ENCODE measurements around the gene TCF7L2.

TCF7L2 gene

DNA sequence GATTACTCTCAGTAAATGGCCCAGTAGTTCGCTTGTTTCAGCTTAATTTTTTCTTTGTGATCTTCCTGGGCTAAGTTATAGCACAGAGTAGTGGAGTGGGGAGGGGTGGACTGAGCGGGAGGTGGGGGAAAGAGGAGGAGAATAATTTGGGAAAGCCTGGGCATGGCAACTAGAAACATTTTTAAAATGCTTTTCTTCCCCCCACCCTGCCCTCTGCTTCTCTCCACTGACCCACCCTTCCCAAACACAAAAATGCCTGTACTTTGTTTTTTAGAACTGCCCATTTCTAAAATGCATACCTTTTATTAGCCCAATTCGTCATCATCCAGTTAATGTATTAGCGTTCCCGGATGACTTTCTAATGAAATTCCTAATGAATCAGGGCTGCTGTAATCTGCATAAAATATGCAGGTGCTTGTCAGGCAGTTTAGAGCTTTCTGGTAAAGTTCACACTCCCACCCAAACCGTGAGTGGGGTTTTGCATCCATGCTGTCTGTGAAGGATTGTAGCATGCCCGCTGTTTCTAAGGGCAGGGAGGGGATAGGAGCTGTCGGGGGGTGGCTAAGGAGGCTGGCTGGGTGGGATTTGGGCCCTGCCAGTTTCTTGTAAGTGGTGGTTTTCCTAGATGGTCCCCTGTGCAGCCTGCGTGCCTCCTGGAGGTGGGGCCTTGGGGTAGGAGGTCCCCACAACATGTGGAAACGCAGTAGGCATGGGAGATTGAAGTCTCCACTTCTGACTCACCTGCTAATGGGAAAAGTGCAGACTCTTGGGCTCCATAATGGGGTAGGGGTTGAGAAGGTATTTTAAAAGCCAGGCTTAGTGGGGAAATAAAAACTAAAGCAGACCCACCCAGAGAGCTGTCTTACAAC, 190.3 kb downstream of the TCF7L2 start:
- Histone ChIP-seq H4K20me1 (peaks cover 35% of the 10 kb centered on the region), H3K27me3 (no peaks in the 10 kb centered on the region), H3K4me1 (no peaks in the 10 kb centered on the region), H3K9ac (no peak overlapping the region), H3K4me2 (no peak overlapping the region), H3K27ac (no peak overlapping the region), H3K36me3 (peaks cover 66% of the 10 kb centered on the region), H3K4me3 (no peak overlapping the region), H3K9me3 (no peaks in the 10 kb centered on the region)
- no peak for TF ChIP-seq Cebpa-rat (IDR thresholded peaks at IDR 0.05)

DNA sequence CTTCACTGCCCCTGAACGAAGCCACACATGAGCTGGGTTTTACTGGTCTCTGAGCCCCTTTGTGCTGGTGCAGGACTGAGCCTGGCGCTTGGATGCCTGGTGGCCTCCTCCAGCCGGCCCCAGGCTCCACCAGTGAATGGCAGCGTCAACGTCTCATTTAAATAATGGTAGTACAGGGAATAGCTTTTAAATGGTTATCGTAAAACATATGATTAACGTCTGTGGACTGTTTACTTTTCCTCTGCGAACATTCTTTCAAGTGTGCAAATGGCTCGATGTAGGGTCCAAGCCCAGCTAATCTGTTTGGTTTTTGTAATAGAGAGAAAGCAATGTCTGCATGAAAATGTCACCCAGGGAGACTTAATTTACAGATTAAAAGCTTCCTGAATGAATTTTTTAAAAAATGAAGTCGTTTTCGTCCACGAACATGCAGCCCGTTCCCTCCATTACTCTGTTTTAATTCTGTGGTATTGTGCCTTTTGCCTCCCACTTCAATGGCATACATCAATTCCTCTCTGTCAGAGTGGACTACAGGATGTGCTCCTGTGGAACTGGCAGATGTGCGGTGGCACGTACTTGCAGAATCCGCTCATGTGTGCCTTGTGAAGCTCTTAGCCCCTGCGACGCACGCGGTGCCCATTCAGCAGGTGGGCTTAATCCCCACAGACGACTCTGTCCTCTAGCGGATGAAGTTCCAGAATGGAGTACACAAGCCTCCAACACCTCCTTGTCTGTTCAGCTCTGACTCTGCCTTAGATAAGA, 192.7 kb downstream of the TCF7L2 start:
- no peak overlapping the region for H3K27ac ChIP-seq
- peaks cover 28% of the 10 kb centered on the region for H4K20me1 ChIP-seq
- H3K4me2 ChIP-seq: no peak overlapping the region
- TF ChIP-seq Cebpa-rat (IDR thresholded peaks at IDR 0.05): no peak
- no peak overlapping the region for H3K9ac ChIP-seq
- no peaks in the 10 kb centered on the region for H3K27me3 ChIP-seq
- no peak overlapping the region for H3K4me3 ChIP-seq
- no peaks in the 10 kb centered on the region for H3K4me1 ChIP-seq
- H3K36me3 ChIP-seq: peaks cover 72% of the 10 kb centered on the region
- no peaks in the 10 kb centered on the region for H3K9me3 ChIP-seq

DNA sequence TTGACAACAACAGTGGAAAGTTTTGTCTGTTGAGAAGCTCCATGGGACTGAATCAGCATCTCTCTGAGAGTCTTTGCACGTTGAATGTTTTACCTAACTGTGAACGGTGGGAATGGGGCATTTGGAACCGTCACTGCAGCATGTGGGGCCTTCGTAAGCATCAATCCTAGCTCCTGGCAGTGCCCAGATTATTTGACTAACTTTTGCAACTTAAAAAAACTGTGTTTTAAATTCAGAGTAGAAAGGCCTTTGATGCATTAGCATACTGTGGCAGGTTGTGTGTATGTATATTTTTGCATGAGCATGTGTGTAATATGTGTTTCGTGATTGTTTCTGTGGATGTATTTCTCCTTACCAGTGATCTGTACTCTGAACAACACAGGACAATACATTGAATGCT, 194.5 kb downstream of the TCF7L2 start:
- Histone ChIP-seq H4K20me1 (peaks cover 26% of the 10 kb centered on the region), H3K4me2 (no peak overlapping the region), H3K9ac (no peak overlapping the region), H3K27ac (no peak overlapping the region), H3K9me3 (no peaks in the 10 kb centered on the region), H3K27me3 (no peaks in the 10 kb centered on the region), H3K4me3 (no peak overlapping the region), H3K36me3 (peaks cover 89% of the 10 kb centered on the region), H3K4me1 (peaks cover 12% of the 10 kb centered on the region)
- TF ChIP-seq Cebpa-rat (IDR thresholded peaks at IDR 0.05): no peak

DNA sequence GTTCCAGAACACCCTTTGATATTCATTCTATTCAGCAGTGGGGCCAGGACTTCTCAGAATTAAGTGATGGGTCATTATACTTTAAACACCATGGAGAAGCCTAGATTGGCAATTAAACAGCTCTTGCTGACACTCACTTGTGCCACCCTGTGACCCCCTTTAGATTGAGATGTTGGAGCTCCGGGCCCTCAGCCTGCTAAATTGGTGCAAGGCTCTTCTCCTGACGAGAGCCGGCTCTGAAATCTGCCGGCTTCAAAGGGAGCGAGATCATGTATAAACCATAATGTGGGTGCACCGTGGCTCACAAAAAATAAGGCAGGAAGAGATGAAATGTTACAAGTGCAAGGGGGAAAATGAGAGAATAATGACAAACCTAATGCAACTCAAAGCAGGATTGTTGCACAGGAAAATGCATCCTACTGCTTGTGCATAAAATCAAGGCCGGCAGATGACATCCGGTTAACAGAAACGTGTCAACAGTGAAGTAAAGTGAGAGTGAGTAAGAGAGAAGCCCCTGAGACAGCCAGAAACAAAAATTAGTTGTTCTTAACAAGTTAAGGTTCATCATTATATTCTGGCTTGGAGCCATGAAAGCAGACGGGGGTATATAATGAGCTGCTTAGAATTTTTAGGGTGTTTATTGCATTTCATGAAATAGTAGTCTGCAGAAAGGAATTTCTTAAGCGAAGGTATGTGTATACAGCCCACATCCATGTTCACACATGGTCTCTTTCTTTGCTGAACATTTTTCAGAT, 198.2 kb downstream of the TCF7L2 start:
- H3K4me2 ChIP-seq: no peak overlapping the region
- no peak overlapping the region for H3K4me3 ChIP-seq
- peaks cover 12% of the 10 kb centered on the region for H3K4me1 ChIP-seq
- peaks cover 97% of the 10 kb centered on the region for H3K36me3 ChIP-seq
- no peak overlapping the region for H3K27ac ChIP-seq
- peaks cover 19% of the 10 kb centered on the region for H3K9me3 ChIP-seq
- H3K9ac ChIP-seq: no peak overlapping the region
- TF ChIP-seq Cebpa-rat (IDR thresholded peaks at IDR 0.05): no peak
- peaks cover 6% of the 10 kb centered on the region; the same call in 1 of the 2 replicates for H4K20me1 ChIP-seq
- no peaks in the 10 kb centered on the region for H3K27me3 ChIP-seq

DNA sequence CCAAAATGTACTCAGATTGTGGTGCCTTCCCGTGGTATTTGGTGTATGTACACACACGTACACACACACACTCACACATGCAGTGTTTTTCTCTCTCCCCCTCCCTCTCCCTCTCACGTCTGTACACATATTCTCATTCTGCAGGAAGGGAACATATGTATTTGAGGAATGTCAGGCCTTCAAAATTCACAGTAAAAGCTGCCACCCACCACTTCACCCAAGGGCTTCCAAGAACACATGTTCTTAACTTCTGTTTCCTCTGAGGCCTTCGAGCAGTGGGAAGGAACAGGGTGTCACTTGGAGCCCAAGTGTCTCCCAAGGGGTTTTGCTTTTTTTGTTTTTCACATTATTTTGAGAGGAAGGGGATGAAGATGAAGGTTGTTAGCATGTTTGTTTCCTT, 198.9 kb downstream of the TCF7L2 start:
- H3K36me3 ChIP-seq: peaks cover 97% of the 10 kb centered on the region
- peak overlapping the region; percentile 20 for H3K4me2 ChIP-seq
- peaks cover 25% of the 10 kb centered on the region for H3K9me3 ChIP-seq

DNA sequence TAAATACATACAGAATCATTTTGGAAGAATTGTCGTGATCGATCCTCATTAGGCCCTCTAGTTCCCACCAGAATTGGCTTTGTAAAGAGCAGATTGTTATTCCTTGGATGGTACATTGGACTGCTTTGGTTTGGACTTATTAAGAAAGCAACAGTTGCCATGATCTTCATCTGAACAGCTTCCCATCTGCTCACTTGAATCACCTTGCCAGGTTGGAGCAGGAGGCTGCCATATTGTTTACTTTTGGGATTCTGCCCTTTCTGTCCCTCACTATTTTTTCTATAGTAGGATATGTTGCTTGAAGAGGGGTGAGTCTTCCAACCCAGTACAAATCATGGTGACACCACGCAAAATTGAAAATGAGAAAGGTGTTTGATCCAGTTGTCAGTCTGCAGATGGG, 199.6 kb downstream of the TCF7L2 start:
- TF ChIP-seq Cebpa-rat (IDR thresholded peaks at IDR 0.05): no peak
- H3K9ac ChIP-seq: no peak overlapping the region
- H3K4me3 ChIP-seq: no peak overlapping the region
- peaks cover 26% of the 10 kb centered on the region for H3K9me3 ChIP-seq
- peaks cover 12% of the 10 kb centered on the region for H3K4me1 ChIP-seq
- no peak overlapping the region for H3K27ac ChIP-seq
- H3K36me3 ChIP-seq: peaks cover 97% of the 10 kb centered on the region
- peaks cover 6% of the 10 kb centered on the region; the same call in 1 of the 2 replicates for H4K20me1 ChIP-seq
- no peaks in the 10 kb centered on the region for H3K27me3 ChIP-seq
- no peak overlapping the region for H3K4me2 ChIP-seq

More for the DNA sequence above, 198.9 kb downstream of the TCF7L2 start:
- H4K20me1 ChIP-seq: peaks cover 6% of the 10 kb centered on the region; the same call in 1 of the 2 replicates
- H3K4me3 ChIP-seq: no peak overlapping the region
- peaks cover 12% of the 10 kb centered on the region for H3K4me1 ChIP-seq
- H3K27me3 ChIP-seq: no peaks in the 10 kb centered on the region
- H3K9ac ChIP-seq: no peak overlapping the region
- no peak overlapping the region for H3K27ac ChIP-seq
- TF ChIP-seq Cebpa-rat (IDR thresholded peaks at IDR 0.05): no peak

DNA sequence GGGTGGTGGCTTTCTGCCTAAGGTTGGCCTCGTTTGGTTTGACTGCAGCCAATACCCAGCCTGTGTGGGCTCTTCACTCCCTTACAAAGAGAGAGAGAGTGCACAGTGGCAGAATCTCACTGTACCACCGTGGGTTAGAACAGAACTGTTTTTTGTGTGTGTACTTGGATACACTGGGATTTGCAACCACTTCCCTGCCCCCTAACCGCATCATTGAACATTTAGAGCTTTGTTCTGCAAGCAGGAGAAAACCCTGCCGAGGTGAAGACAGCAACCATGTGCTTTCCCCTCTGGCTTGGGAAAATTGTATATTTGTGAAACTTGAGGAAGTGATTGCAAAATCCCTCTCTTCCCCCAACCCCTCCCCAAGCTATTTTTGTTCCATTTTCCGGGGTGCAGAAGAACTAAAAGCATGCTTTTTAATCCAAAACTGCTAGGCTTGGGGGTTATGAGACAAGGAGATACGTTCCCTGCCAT, 201.2 kb downstream of the TCF7L2 start:
- H3K27me3 ChIP-seq: no peaks in the 10 kb centered on the region
- H3K36me3 ChIP-seq: peaks cover 99% of the 10 kb centered on the region
- peaks cover 6% of the 10 kb centered on the region; the same call in 1 of the 2 replicates for H4K20me1 ChIP-seq
- no peak overlapping the region for H3K27ac ChIP-seq
- peaks cover 26% of the 10 kb centered on the region for H3K9me3 ChIP-seq
- H3K4me3 ChIP-seq: no peak overlapping the region
- H3K9ac ChIP-seq: no peak overlapping the region
- H3K4me1 ChIP-seq: peaks cover 12% of the 10 kb centered on the region
- TF ChIP-seq Cebpa-rat (IDR thresholded peaks at IDR 0.05): no peak
- no peak overlapping the region for H3K4me2 ChIP-seq

DNA sequence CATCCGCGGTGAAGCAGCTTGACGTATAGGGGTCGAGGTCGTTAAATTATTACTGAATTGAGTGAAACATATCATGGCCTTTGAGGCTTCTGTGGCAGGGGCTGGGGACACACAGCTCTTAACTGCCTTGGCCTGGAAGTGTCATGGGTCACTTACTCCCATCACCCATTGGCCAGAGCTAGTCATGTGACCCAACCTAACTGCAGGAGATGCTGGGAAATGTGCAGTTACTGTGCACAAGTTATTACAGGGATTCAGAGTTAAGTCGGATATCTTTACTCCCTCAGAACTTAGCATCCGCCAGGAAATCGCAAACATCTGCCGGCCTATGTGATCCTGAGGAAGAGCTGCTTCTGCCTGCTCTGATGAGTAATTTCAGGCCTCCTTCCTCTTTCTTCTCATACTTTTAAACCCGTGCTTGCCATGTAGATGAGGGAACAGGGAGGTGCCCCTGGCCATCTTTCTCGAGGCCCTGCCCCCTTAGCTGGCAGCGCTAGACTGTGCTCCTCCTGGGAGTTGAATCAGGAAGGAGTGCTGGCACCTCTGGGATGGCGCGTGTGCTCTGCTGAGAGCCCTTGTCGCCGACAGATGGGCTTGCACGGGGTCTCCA, 203.6 kb downstream of the TCF7L2 start:
- Histone ChIP-seq H3K27me3 (no peaks in the 10 kb centered on the region), H4K20me1 (peaks cover 10% of the 10 kb centered on the region), H3K9me3 (peaks cover 26% of the 10 kb centered on the region), H3K9ac (no peak overlapping the region), H3K4me1 (peaks cover 8% of the 10 kb centered on the region), H3K4me3 (no peak overlapping the region), H3K36me3 (peaks cover 96% of the 10 kb centered on the region), H3K4me2 (no peak overlapping the region), H3K27ac (no peak overlapping the region)
- TF ChIP-seq Cebpa-rat (IDR thresholded peaks at IDR 0.05): no peak

DNA sequence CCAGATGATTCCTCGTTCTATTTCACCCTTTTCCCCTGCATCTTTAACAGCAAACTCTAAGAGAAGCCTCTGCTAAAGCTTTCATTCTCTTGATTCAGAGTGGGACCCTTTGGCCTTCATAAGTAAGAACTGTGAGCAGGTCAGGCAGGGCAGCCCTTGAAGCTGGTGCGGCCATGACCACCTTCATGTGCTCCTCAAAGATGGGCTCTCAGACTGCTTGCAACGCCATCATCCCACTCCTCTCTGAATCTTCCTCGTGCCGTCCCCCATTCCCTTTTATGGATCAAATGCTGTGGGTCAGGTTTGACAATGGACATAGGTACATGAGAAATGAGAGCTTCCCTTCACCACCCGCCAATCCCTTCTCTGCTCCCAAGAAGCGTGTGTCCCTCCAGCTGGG, 207.4 kb downstream of the TCF7L2 start:
- Histone ChIP-seq H3K27me3 (no peaks in the 10 kb centered on the region), H3K4me1 (no peaks in the 10 kb centered on the region), H3K4me2 (no peak overlapping the region), H3K4me3 (no peak overlapping the region), H4K20me1 (peaks cover 5% of the 10 kb centered on the region; the same call in 1 of the 2 replicates), H3K9me3 (peaks cover 16% of the 10 kb centered on the region), H3K9ac (no peak overlapping the region), H3K27ac (no peak overlapping the region), H3K36me3 (peaks cover 85% of the 10 kb centered on the region)
- TF ChIP-seq Cebpa-rat (IDR thresholded peaks at IDR 0.05): no peak

All from BLaER1 (cell line).